ENCODE data around the gene DDX52.

DDX52 gene

GRCh38 chr17:37673386-37673785 lies 30.1 kb upstream of the DDX52 start:
- TF ChIP-seq TCF12 (IDR thresholded peaks at IDR 0.05; ENCODE audit: low read depth), result no peak
- TF ChIP-seq TEAD4 (IDR thresholded peaks at IDR 0.05), result no peak
- no peak for TF ChIP-seq FOXM1 (IDR thresholded peaks at IDR 0.05; ENCODE audit: borderline replicate concordance, low read depth)
- no peak for TF ChIP-seq EGR1 (IDR thresholded peaks at IDR 0.05)
- no peak for TF ChIP-seq CREB1 (IDR thresholded peaks at IDR 0.05; ENCODE audit: low read depth)
- TF ChIP-seq MAX (IDR thresholded peaks at IDR 0.05), result no peak
- TF ChIP-seq REST (IDR thresholded peaks at IDR 0.05; ENCODE audit: low read depth), result no peak
- TF ChIP-seq USF1 (IDR thresholded peaks at IDR 0.05), result no peak

GRCh38 chr17:37672548-37673078 lies 29.4 kb upstream of the DDX52 start:
- TF ChIP-seq EP300 (IDR thresholded peaks at IDR 0.05; ENCODE audit: borderline replicate concordance), result no peak

GRCh38 chr17:37671824-37672547 lies 28.7 kb upstream of the DDX52 start:
- TF ChIP-seq ZBTB7A (IDR thresholded peaks at IDR 0.05; ENCODE audit: low read depth) (no peak), RAD21 (IDR thresholded peaks at IDR 0.05; ENCODE audit: low read depth) (no peak), TCF12 (IDR thresholded peaks at IDR 0.05; ENCODE audit: low read depth) (no peak), CREB1 (IDR thresholded peaks at IDR 0.05; ENCODE audit: low read depth) (no peak), YY1 (IDR thresholded peaks at IDR 0.05; ENCODE audit: low read depth) (no peak), NFIC (IDR thresholded peaks at IDR 0.05) (no peak), REST (IDR thresholded peaks at IDR 0.05; ENCODE audit: low read depth) (no peak), EP300 (IDR thresholded peaks at IDR 0.05; ENCODE audit: borderline replicate concordance) (no peak), CEBPB (IDR thresholded peaks at IDR 0.05) (no peak), USF1 (IDR thresholded peaks at IDR 0.05) (no peak), TEAD4 (IDR thresholded peaks at IDR 0.05) (no peak), MAX (IDR thresholded peaks at IDR 0.05) (no peak), FOXM1 (IDR thresholded peaks at IDR 0.05; ENCODE audit: borderline replicate concordance, low read depth) (no peak), EGR1 (IDR thresholded peaks at IDR 0.05) (no peak), TAF1 (IDR thresholded peaks at IDR 0.05; ENCODE audit: low read depth) (no peak)

GRCh38 chr17:37671028-37671823 lies 28.0 kb upstream of the DDX52 start:
- no peak for TF ChIP-seq ZBTB7A (IDR thresholded peaks at IDR 0.05; ENCODE audit: low read depth)
- TF ChIP-seq REST (IDR thresholded peaks at IDR 0.05; ENCODE audit: low read depth), result no peak
- TF ChIP-seq EP300 (IDR thresholded peaks at IDR 0.05; ENCODE audit: borderline replicate concordance), result no peak
- TF ChIP-seq USF1 (IDR thresholded peaks at IDR 0.05), result no peak

Data from Ishikawa (cell line).